RPMI7951 (cell line): ENCODE data around the gene APOL5. TPM values are rescaled to one million over a fixed set of nuclear protein-coding genes. Genes with fewer than 3 reads are reported as not detected.

Experiments
- DNase-seq: peaks from one replicate; pipeline ENCODE4 v3.0.0-alpha.2; 2012; ENCODE audit warnings: low read depth
- total RNA-seq: library from RNA; depleted of rRNA; stranded (reverse); fragments of >200 nt; shearing (Covaris generic); gene quantifications from 2 replicates; pipeline ENCODE4 v1.2.3, GENCODE V29; 2014; rRNA removed

The APOL5 gene
- total RNA-seq, 1 experiment from 2014 or later, result not detected

DNA sequence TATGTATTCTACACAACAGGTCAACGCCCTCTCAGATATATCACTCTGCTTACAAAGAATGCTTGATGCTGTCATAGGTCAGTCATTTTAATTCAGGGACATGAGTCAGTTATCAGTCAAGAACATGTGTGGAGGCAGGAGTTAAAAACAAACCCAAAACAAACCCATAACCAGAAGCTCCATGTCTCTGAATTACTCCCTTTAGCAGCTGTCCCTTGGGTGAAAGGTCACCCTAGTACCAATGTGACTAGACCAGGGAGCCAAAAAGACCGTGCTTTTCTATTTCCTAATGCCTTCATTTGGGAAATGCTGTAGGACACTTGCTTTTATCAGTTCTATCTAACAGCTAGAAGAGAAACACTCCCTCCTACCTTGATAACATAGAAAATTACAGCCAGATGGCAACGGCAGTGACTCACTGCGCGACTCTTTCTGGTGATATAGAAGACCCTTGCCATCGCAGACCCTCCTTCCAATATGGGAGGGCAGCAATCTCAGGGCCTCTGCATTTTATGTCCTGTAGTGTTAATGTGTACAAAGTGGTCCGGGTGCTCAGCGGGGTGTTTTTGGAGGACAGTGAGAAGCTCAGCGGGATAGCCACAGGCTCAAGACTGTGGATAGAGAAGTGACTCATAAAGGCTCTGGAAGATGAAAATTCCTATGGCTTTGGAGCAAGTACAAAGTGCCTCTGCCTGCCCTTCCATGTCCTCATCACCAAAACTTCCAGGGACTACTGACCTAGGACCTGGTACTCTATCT is 24.8 kb downstream of the APOL5 start:
- DNase-seq, result peak; percentile 89

DNA sequence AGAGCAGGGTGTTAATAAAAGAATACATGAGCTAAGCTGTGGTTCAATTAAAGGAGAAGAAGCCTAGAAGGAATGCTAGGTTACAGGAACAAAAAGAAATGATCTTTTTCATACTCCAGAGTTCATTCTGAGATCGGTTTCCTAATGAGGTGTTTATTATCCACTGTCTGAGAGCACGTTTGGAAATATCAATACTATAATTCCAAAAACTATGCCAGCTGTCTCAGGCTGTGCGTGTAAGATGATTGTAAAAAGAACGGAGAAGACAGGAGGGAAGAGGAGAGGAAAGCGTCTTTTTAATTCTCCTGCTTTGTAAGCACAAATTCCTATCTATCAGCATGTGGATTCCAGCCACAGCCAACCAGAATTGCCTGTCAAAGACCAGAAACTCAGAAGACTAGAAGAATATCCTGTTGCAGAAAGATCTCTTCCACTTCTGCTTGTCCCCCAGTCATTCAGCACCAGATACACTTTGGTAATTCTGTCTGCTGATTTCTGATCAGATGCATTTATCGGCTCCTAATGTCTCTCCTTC is 25.7 kb downstream of the APOL5 start:
- no peak for DNase-seq

DNA sequence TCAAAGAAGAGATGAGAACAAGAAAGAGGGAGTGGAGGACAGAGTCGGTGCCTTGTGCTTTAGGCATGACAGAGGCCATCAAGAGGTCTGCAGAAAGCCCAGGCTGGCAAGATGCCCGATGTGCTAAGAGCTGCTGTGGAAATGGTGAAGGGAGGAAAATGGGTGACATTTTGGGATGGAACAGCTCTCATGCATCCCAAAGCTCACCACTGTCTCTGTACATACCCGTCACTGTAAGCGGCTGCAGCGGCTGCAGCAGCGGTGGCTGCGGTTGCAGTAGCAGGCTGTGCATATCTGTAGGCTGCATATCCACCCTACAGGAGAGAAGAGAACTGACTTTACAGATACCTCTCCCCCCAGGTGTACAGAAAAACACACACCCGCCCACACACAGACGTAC is 28.6 kb downstream of the APOL5 start:
- DNase-seq, result no peak

DNA sequence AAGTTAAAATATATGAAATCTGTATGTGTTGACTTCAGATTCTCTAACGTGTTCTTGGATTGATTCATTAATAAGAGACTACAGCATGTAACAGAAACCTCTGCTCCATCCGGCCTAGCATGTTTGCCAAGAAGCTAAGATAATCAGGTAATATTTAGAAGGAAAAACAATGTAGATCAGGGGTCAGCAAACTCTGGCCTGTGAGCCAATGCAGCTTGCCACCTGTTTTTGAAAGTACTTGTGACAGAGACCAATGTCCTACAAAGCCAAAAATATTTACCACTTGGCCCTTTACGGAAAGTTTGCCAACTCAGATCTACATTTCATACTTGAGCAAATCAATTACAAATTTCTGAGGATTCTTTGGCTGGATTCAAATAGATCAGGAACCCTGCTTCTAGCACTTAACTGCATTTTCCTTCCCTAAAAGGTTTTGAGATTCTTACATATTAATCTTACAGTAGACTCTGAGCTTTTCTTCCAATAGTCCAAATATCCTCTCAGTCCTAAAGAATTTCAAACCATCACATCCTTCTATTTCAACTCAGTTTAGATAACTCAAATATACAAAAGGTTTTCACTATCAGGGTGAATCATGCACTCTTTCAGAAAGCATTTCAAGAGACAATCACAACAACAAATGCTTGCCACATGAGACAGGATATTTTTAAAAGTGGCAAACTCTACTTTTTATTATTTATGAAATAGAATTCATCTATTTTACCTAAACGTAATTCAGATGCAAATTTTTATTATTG is 29.5 kb downstream of the APOL5 start:
- DNase-seq, result no peak

DNA sequence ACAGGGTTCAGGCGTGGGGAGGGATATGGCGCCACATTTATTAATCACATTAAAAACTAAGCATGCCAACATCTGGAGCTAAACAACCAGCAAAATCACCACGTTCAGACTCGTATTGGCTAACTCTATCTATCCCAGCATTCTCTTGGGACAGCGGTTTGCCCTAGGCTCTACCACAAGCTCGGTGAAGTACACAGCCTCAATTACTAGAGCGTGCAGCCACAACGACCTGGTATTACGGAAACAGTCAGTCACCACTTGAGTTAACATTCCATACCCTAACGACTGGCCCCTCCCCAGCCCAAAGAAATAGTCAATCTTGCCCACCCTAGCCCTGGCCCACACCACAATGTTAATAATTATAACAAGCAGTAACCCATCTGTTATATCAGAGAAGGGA is 32.1 kb downstream of the APOL5 start:
- peak; percentile 85 for DNase-seq

DNA sequence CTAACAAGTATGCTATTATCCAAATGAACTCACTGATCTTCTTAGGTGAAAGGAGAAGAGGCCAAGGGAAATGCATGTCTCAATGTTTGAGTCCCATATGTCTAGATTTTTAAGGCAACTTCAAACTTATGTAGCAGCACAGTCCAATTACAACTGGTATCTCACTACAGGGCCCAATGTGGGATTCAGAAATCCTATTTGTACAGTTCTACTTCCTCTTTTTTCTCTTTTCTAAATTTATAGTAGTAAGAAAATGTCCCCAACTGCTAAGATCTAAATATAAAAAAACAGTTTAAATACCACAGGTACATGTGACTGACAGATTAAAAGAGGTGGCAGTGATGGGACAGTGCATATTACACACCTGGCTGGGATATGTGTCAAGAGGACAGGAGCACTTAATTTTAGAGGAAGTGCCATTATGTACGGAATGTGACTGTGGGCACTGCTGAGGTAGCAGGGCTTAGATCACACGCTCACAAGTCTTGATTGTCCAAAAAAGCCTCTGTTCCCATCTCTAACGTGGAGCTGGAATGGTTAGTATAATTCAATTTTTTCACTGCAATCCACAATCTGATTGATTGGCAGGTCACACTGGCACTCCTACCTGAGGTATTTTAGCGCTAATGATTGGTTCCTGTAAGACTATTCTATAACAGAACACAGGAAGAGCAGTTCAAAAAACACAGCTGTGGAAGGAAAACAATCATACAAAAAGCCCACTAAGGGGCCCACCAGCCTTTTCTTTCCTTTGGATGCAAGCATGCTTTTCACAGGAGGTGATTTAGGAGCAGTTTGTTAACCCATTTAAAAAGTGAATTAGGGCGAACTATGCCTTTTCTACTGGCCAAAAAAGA is 34.6 kb downstream of the APOL5 start:
- no peak for DNase-seq

DNA sequence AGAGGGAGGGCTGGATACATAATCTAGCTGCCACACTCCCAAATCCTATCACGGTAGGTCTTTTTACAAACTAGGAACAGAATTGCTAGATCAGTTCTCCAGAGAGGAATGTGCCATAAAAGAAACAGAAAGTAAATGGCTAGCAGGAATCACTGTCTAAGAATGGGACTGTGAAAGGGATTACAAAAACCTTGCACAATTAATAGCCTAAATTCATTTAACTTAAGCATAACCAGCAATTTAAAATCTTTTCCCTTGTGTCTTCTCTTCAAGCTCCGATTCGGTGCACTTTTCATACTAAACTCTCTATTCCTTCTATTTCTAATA is 35.2 kb downstream of the APOL5 start:
- DNase-seq, result no peak

DNA sequence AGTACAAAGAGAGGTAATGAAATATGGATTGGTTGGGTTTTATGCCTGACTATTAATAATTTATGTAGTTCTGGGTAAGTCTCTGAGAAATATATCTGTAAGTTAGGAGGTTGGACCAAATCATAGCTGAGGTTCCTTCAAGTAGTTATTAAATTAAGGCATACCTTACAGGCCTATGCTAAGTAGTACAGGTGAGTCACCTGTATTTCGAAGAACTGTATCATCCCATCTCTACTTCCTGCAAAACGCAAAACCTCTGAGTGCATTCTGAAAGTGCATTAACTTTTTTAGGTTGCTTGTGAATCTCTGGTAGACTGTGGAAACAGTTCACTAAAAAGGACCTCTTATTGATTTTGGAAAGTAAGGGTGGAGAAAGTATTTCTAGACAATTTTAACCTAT is 37.1 kb downstream of the APOL5 start:
- no peak for DNase-seq

DNA sequence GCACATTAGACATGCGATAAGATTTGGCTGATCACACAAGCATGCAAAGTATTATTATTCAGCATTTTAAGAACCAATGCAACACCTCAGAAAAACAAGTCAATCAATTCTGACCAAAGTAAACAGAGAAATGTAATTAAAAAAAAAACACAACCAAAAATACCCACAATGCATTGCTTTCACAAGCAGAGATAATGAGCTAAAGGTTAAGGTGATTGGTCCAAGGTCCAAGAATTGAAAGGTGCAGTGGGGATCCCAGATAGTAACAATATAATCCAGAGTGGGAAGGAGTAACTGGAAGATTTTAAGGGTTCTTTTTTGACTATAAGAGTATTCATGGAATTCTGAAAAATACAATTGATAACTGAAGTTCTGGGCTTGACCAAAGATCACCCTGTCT is 39.0 kb downstream of the APOL5 start:
- no peak for DNase-seq

DNA sequence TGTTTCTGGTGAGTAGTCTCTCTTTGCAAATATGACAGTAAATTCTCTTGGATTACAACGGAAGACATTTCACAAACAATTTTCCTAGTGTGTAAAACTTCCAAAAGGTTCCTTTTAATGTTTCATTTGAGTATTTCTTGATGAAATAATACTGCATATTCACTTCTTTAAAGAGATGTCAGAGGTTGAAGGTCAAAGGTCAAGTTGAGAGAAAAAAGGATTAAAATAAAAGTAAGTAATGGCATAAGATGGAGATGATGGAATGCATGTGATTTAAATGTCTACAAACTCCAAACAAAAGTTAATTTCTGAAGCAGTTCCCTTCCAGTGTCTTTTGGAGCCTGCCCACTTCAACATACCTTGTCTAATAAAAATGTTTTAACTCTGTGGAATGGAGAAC is 40.7 kb downstream of the APOL5 start:
- no peak for DNase-seq

DNA sequence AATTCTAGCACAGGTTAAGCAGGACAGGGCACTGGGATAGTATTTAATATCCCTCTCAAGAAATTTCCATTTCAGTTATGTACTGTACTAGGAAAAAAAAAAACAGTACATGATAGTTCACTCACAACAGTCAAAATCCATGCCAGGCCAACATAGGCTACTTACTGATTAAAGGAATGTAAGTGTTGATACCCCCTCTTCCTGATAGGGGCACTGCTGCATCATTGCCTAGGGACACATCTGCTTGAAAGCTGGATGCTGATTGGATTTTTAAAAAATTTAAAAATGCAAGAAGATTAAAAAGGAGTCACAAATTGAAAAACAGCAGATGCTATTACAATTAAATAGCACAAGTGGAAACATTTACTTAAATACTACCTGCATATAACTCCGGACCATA is 43.4 kb downstream of the APOL5 start:
- peak; percentile 23 for DNase-seq

DNA sequence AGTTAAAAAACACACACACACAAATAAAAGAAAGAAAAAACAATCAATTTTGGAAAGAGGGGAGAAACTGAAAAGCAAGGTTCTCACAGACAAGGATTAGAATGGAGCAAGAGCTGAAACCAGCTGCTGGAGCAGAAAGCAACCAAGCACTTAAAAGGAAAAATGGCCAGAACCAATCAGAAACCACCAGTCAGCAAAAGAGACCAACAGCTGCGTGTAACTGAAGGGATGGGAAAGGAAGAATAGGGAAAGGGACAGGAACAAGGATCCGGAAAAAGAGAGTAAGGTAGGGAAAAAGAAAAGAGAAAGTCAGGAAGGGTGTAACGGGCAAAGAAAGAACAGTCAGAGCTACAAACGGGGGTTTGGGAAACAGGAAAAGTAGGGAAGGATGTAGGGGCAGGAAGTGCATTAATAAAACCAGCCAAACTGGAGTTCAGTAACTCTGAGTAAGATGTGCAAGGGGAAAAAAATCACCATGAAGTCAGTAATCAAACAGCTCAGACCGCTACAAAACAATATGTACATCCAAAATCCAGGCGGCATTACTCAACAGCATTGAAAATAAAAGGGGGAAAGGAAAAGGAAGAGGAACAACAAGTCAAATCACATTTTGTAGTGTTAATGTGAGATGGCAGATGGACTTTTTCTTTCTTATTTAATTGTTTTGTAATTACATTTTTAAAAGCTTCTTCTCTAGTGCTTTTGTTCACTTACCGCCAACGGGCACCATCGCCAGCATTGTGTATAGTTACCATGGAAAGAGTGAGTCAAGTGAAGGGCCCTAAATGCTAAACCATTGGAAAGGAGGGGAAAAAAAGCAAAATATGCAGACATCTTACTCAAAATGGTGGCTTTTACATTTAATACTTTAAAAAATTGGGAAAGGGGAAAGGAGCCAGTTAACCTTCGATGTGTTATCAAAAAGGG is 49.2 kb downstream of the APOL5 start:
- DNase-seq, result peak; percentile 63

DNA sequence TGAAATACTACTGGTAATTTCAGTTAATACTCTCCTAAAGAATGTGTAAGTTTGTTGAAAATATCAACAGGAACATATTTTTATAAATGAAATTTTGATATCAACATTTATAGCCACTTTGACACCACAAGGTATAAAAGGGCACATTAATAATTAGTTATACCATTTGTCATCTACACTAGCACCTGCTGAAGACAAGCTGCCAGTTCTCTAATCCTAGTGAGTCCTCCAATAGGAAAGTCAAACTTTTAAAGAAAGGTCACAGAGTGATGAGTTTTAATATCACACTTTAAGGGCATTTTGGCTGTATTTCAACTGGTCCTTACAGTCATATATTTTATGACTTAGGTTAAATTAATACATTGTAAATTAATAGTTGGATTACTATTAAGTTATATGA is 52.3 kb downstream of the APOL5 start:
- no peak for DNase-seq

DNA sequence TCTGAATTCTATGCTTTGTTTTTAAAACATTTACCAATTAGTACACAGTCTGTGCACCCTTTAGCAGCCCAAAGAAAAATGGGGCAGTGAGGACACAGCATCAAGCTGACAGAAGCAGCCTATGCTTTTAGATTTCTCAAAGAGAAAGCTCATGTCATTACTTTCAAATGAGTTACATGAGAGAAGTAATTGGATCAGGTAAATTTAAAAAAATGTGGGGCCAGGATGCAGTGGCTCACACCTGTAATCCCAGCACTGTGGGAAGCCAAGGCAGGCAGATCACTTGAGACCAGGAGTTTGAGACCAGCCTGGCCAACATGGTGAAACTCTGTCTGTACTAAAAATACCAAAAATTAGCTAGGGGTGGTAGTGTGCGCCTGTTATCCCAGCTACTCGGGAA is 57.7 kb downstream of the APOL5 start:
- DNase-seq, result no peak

DNA sequence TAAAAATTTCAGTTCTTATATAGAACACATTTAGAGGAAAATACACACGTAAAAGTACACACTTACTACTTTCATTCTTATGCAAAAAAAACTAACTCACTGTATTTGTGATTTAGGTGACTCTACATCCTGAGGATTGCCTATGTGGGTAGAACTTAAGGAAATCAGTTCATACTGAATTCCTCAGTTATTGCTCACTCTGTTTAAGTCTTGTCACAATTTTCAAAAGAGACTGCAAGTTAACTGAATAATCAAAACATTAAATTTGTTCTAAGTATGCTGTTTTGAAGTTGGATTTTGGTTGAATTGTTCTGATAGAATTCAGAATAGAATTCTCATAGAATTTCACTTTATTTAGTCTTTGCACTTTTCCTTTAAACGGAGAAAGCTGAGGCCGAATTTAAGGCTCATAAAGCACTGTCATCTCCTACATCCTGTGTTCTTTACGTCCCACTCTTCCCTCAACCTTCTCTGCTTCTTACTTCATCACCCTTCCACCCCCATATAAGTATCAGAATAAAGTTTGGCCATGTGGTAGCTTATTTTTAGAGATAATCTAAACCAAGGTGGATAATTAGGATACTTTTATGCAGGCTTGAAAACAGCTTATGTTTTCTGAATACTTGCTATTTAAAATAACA is 59.8 kb downstream of the APOL5 start:
- peak; percentile 69 for DNase-seq

Other genes with a start within 250 kb of the APOL5 start
- gene RASD2, start 177.0 kb upstream of the APOL5 start, total RNA-seq, result 0.10 and 0.24 TPM in 2 replicates
- gene MB, start 100.5 kb upstream of the APOL5 start, total RNA-seq, result 1.3 and 2.3 TPM in 2 replicates
- 16.2 and 17.8 TPM in 2 replicates for gene APOL6, start 69.4 kb upstream of the APOL5 start, total RNA-seq